Smooth muscle cell (in vitro differentiated cells): ENCODE results near the gene COX10. TPM values are rescaled to one million over a fixed set of nuclear protein-coding genes. Genes with fewer than 3 reads are reported as not detected.

Experiments used
- DNase-seq: peaks from one replicate; lab custom pipeline; 2025; ENCODE audit not compliant: unreplicated experiment; lab: John Stamatoyannopoulos, UW
- H2AFZ ChIP-seq: fragments of 200-600 bp; sonication (generic); 2 replicates; pipeline ENCODE4 v1.6.0; 2016; ENCODE audit warnings: antibody characterized with exemption, low read depth, mild to moderate bottlenecking
- H3F3A ChIP-seq: fragments of 200-600 bp; sonication (generic); 2 replicates; pipeline ENCODE4 v1.6.0; 2017; ENCODE audit warnings: antibody characterized with exemption, low read depth
- H3K27ac ChIP-seq: fragments of 200-600 bp; sonication (generic); 2 replicates; pipeline ENCODE4 v1.5.1; 2016; ENCODE audit warnings: low read depth, mild to moderate bottlenecking
- H3K27me3 ChIP-seq: fragments of 200-600 bp; sonication (generic); 2 replicates; pipeline ENCODE4 v1.6.1; 2016; ENCODE audit warnings: low read depth, mild to moderate bottlenecking
- H3K36me3 ChIP-seq: fragments of 200-600 bp; sonication (generic); 2 replicates; pipeline ENCODE4 v1.5.1; 2016; ENCODE audit warnings: low read depth
- H3K4me1 ChIP-seq: fragments of 200-600 bp; sonication (generic); 2 replicates; pipeline ENCODE4 v1.5.1; 2016; ENCODE audit warnings: low read depth
- H3K4me2 ChIP-seq: fragments of 200-600 bp; sonication (generic); 2 replicates; pipeline ENCODE4 v1.6.0; 2016; ENCODE audit warnings: mild to moderate bottlenecking
- H3K4me3 ChIP-seq: fragments of 200-600 bp; sonication (generic); 2 replicates; pipeline ENCODE4 v1.5.1; 2016; ENCODE audit warnings: mild to moderate bottlenecking
- H3K79me2 ChIP-seq: fragments of 200-600 bp; sonication (generic); 2 replicates; pipeline ENCODE4 v1.6.0; 2016; ENCODE audit warnings: low read depth, mild to moderate bottlenecking
- H3K9ac ChIP-seq: fragments of 200-600 bp; sonication (generic); 2 replicates; pipeline ENCODE4 v1.6.0; 2016; ENCODE audit warnings: low read depth
- H3K9me3 ChIP-seq: fragments of 200-600 bp; sonication (generic); replicated peaks from 2 replicates; pipeline ENCODE4 v1.5.1; 2016; ENCODE audit warnings: low read depth
- H4K20me1 ChIP-seq: fragments of 200-600 bp; sonication (generic); 2 replicates; pipeline ENCODE4 v1.6.0; 2016; ENCODE audit warnings: low read depth
- WGBS: methylation state at CpG from one replicate; pipeline ENCODE4 v1.1.7; 2016; ENCODE audit warnings: low lambda C conversion rate; 5-methylcytosine and 5-hydroxymethylcytosine counted together
- polyA plus RNA-seq: library from polyadenylated mRNA; unstranded; fragments of >200 nt; fragmentation: Nextera tagmentation; extraction: Ambion mirVana; gene quantifications from 2 replicates; pipeline ENCODE4 v1.2.1, GENCODE V29; 2016
- total RNA-seq: library from RNA; depleted of rRNA; stranded (reverse); fragments of >200 nt; gene quantifications from 2 replicates; pipeline ENCODE4 v1.2.3, GENCODE V29; 2014
- TF ChIP-seq, protein P1 (sequence below): fragments of 200-600 bp; sonication (generic); IDR thresholded peaks from 2 replicates; pipeline ENCODE4 v1.5.1; 2017; ENCODE audit warnings: borderline replicate concordance, mild to moderate bottlenecking, antibody characterized with exemption; ENCODE audit not compliant: insufficient read depth, poor library complexity, severe bottlenecking

Gene COX10
- total and polyA plus RNA-seq, 2 experiments from 2014 or later = 15.1 to 18.4 TPM

DNA sequence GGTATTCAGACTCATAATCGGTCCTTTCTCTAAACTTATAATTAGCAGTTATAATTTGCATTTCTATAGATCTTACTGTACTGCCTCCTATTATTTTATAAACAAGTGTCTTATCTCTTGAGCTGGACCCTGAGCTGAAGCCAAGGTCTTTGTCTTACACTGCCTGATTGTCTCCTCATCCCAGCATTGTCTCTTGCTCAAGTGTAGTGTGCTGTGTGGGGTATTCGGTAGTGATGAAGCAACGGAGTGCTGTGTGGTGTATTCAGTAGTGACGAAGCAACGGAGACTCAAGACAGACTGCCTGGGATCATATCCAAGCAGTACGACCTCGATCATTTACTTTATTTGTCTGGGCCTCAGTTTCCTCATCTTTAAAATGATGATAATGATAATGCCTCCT lies 69.3 kb downstream of the COX10 start:
- 95% methylated on average over 7 of the region's 7 CpGs for WGBS
- Histone ChIP-seq H3K79me2 (no peaks in the 10 kb centered on the region), H4K20me1 (peaks cover 18% of the 10 kb centered on the region), H3K36me3 (no peaks in the 10 kb centered on the region), H3K27ac (no peak overlapping the region), H3K27me3 (no peaks in the 10 kb centered on the region), H3K9ac (no peak overlapping the region), H3K9me3 (no peaks in the 10 kb centered on the region), H3F3A (no peaks in the 10 kb centered on the region), H3K4me2 (no peak overlapping the region), H3K4me3 (no peak overlapping the region), H2AFZ (no peak overlapping the region), H3K4me1 (no peaks in the 10 kb centered on the region)
- no peak for DNase-seq
- TF ChIP-seq, protein P1, sequence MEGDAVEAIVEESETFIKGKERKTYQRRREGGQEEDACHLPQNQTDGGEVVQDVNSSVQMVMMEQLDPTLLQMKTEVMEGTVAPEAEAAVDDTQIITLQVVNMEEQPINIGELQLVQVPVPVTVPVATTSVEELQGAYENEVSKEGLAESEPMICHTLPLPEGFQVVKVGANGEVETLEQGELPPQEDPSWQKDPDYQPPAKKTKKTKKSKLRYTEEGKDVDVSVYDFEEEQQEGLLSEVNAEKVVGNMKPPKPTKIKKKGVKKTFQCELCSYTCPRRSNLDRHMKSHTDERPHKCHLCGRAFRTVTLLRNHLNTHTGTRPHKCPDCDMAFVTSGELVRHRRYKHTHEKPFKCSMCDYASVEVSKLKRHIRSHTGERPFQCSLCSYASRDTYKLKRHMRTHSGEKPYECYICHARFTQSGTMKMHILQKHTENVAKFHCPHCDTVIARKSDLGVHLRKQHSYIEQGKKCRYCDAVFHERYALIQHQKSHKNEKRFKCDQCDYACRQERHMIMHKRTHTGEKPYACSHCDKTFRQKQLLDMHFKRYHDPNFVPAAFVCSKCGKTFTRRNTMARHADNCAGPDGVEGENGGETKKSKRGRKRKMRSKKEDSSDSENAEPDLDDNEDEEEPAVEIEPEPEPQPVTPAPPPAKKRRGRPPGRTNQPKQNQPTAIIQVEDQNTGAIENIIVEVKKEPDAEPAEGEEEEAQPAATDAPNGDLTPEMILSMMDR = no peak

DNA sequence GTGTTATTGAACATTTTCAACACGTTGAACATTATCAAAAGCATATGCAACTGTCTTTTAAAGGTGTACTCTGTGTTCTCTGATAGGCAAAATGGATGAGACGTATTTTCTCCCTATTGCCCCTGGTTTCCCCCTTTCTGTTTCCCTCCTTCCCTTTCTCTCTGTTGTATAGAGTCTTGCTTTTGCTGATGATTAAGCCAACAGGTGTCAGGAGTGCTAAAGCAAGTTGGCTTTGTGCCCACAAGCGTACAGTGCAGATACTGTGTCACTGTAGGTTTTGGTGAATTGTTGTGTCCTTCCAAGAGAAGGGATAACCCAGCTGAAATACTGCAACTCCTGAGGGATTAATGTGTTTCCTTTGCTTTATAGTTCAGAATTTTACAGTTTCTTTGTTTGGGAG lies 74.4 kb downstream of the COX10 start:
- DNase-seq = no peak
- no peak overlapping the region for H3K27ac ChIP-seq
- no peak overlapping the region for H3K4me3 ChIP-seq
- H4K20me1 ChIP-seq = peaks cover 28% of the 10 kb centered on the region
- peaks cover 8% of the 10 kb centered on the region for H3K4me1 ChIP-seq
- TF ChIP-seq, protein P1 = no peak
- H3K9me3 ChIP-seq = no peaks in the 10 kb centered on the region
- no peak overlapping the region for H3K4me2 ChIP-seq
- no peaks in the 10 kb centered on the region for H3F3A ChIP-seq
- H3K9ac ChIP-seq = no peak overlapping the region
- H3K79me2 ChIP-seq = peaks cover 3% of the 10 kb centered on the region
- H3K27me3 ChIP-seq = no peaks in the 10 kb centered on the region
- no peaks in the 10 kb centered on the region for H3K36me3 ChIP-seq
- H2AFZ ChIP-seq = no peak overlapping the region
- 78% methylated on average over 3 of the region's 3 CpGs for WGBS

DNA sequence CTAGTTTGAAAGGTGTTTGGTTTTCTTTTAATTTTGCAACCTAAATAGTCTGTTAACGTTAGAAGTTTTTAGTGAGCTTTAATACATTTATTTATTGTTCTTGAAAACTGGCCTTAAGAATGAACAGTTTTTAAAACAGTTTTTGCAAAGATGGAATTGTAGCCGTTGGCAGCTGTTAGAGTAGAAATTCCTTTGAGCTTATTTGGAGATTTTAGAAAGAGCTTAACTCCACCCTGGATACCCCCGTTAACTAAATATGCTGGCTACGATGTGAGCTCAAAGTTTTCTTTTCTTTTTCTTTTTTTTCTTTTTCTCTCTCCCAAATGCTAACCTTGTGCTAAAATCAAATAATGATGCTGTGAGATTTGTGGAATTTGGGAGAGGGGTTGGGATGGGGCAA lies 75.2 kb downstream of the COX10 start:
- H3K4me2 ChIP-seq = no peak overlapping the region
- DNase-seq = no peak

DNA sequence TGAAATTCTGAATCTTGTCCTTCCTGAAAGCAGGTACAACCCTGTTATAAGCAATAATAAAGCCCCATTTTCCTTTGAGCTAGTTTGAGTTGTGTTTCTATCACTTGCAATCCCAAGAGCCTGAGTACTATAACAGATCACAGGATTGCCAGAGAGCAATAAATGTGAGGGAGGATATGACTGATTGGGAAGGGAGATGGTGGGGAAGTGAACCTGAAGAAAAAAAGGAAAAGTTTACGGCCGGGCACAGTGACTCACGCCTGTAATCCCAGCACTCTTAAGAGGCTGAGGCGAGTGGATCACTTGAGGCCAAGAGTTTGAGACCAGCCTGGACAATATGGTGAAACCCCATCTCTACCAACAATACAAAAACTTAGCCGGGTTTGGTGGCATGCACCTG lies 80.4 kb downstream of the COX10 start:
- no peak for DNase-seq
- H3K4me1 ChIP-seq = no peaks in the 10 kb centered on the region
- no peaks in the 10 kb centered on the region for H3F3A ChIP-seq
- no peaks in the 10 kb centered on the region for H3K79me2 ChIP-seq
- peaks cover 11% of the 10 kb centered on the region for H4K20me1 ChIP-seq
- H3K9me3 ChIP-seq = no peaks in the 10 kb centered on the region
- WGBS = 63% methylated on average over 5 of the region's 5 CpGs
- no peaks in the 10 kb centered on the region for H3K27me3 ChIP-seq
- H3K4me2 ChIP-seq = no peak overlapping the region
- H3K9ac ChIP-seq = no peak overlapping the region
- no peaks in the 10 kb centered on the region for H3K36me3 ChIP-seq
- no peak overlapping the region for H3K27ac ChIP-seq
- no peak overlapping the region for H2AFZ ChIP-seq
- H3K4me3 ChIP-seq = no peak overlapping the region
- TF ChIP-seq, protein P1 = no peak

More for the DNA sequence above, 75.2 kb downstream of the COX10 start:
- Histone ChIP-seq H4K20me1 (peaks cover 27% of the 10 kb centered on the region), H3K79me2 (peaks cover 3% of the 10 kb centered on the region), H3K27ac (no peak overlapping the region), H2AFZ (no peak overlapping the region), H3K9ac (no peak overlapping the region), H3K27me3 (no peaks in the 10 kb centered on the region), H3K9me3 (no peaks in the 10 kb centered on the region), H3K36me3 (no peaks in the 10 kb centered on the region), H3F3A (no peaks in the 10 kb centered on the region), H3K4me3 (no peak overlapping the region), H3K4me1 (peaks cover 8% of the 10 kb centered on the region)
- TF ChIP-seq, protein P1 = no peak
- WGBS = 73% methylated on average over 4 of the region's 4 CpGs
